ENCODE measurements around the gene ODAM. TPM values are rescaled to one million over a fixed set of nuclear protein-coding genes. Genes with fewer than 3 reads are reported as not detected.

Gene ODAM, protein sequence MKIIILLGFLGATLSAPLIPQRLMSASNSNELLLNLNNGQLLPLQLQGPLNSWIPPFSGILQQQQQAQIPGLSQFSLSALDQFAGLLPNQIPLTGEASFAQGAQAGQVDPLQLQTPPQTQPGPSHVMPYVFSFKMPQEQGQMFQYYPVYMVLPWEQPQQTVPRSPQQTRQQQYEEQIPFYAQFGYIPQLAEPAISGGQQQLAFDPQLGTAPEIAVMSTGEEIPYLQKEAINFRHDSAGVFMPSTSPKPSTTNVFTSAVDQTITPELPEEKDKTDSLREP
- total RNA-seq (not detected), polyA plus RNA-seq (under 1 TPM in 1 of 2 donors, not detected in 1; 0.03 TPM)
- long read RNA-seq, donor 1, result 0 reads
- long read RNA-seq, donor 2, result 0 reads
- long read RNA-seq, donor 3, result 0 reads

DNA sequence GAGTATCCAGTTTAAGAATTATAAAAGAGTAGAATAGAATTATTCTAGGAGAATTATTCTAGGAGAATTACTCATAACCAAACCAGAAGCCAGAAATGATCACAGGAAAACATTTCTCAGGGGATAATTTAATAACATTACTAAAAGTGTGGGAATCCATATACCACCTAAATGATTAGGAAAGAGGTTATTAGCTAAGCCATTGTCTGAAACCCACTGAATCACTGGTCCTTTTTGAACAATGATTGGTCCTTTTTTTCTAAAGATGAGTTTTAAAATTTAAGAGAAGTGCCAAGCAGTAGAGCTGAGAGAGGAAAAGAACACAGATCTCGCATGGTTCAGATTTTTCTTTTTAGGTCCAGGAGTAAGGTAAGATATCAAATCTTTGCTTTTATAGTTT is at the start of gene ODAM:
Gene ODAM, plus strand, starts transcription at position 301 of the 400 bp plus-strand sequence. CDS start 819 bp downstream, outside the sequence.
- Histone ChIP-seq H3K9me3 (peaks cover 0 to 3% (median 0%) of the 10 kb centered on the region in 11 donors), H3K27me3 (no peaks in the 10 kb centered on the region), H3K36me3 (no peaks in the 10 kb centered on the region), H3K4me3 (no peak within 1 kb of the TSS), H3K27ac (no peak within 1 kb of the TSS), H3K4me1 (no peaks in the 10 kb centered on the region)
- TF ChIP-seq, protein P1, sequence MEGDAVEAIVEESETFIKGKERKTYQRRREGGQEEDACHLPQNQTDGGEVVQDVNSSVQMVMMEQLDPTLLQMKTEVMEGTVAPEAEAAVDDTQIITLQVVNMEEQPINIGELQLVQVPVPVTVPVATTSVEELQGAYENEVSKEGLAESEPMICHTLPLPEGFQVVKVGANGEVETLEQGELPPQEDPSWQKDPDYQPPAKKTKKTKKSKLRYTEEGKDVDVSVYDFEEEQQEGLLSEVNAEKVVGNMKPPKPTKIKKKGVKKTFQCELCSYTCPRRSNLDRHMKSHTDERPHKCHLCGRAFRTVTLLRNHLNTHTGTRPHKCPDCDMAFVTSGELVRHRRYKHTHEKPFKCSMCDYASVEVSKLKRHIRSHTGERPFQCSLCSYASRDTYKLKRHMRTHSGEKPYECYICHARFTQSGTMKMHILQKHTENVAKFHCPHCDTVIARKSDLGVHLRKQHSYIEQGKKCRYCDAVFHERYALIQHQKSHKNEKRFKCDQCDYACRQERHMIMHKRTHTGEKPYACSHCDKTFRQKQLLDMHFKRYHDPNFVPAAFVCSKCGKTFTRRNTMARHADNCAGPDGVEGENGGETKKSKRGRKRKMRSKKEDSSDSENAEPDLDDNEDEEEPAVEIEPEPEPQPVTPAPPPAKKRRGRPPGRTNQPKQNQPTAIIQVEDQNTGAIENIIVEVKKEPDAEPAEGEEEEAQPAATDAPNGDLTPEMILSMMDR (IDR thresholded peaks at IDR 0.05), result no peak
- WGBS, 2 donors, result 85 to 86% methylated on average over 1 of the region's 1 CpG
- DNase-seq (no peak), ATAC-seq (no peak)
- intact Hi-C loops (cut with DNase I), result no loop called here

DNA sequence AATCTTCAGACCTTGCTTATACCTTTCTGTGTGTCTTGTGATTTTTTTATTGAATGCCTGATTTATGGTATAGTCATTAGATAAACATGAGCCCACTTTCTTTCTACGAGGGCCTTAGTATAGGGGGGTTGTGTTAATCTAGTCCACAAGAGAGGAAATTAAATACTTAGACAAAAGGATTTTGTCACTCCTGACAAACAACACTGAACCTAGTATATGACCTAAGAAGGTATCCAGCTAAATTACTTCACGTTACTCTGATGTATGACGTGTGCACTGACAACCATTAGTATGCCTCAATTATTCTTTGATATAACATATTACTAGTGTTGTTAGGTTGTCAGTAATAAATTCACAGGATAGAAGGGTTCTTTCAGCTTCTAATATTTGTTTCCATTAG is 44.3 kb upstream of the ODAM start:
- TF ChIP-seq, protein P1 (IDR thresholded peaks at IDR 0.05), result no peak
- no peaks in the 10 kb centered on the region for H3K27me3 ChIP-seq
- no peak overlapping the region for H3K4me3 ChIP-seq

DNA sequence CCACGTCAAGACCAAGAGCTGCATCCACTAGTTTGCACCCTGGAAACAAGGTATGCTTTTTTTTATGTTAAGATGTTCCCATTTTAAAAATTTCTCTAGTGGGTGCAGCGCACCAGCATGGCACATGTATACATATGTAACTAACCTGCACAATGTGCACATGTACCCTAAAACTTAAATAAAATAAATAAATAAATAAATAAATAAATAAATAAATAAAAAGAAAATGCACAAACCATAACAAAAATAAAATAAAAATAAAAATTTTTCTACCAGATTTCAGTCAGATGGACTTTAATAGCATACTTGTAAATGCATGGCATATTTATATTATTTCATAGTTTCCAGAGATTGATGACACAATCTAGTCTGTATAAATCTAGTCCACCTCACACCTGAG is 43.4 kb upstream of the ODAM start:
- ATAC-seq (no peak), DNase-seq (no peak)
- H3K36me3 ChIP-seq, result no peaks in the 10 kb centered on the region
- no peaks in the 10 kb centered on the region for H3K4me1 ChIP-seq
- H3K27me3 ChIP-seq, result no peaks in the 10 kb centered on the region
- H3K4me3 ChIP-seq, result no peak overlapping the region
- 85 to 89% methylated on average over 2 of the region's 2 CpGs for WGBS, 2 donors
- TF ChIP-seq, protein P1 (IDR thresholded peaks at IDR 0.05), result no peak
- H3K27ac ChIP-seq, result no peak overlapping the region
- intact Hi-C loops (cut with DNase I), result no loop called here
- H3K9me3 ChIP-seq, result peaks cover 0 to 4% (median 0%) of the 10 kb centered on the region in 11 donors

More for the DNA sequence above, 44.3 kb upstream of the ODAM start:
- H3K27ac ChIP-seq, result no peak overlapping the region
- intact Hi-C loops (cut with DNase I), result no loop called here
- peaks cover 0 to 4% (median 0%) of the 10 kb centered on the region in 11 donors for H3K9me3 ChIP-seq
- ATAC-seq, result no peak
- no peaks in the 10 kb centered on the region for H3K36me3 ChIP-seq
- no peaks in the 10 kb centered on the region for H3K4me1 ChIP-seq
- DNase-seq, result no peak
- WGBS, 2 donors, result 66 to 72% methylated on average over 3 of the region's 3 CpGs

DNA sequence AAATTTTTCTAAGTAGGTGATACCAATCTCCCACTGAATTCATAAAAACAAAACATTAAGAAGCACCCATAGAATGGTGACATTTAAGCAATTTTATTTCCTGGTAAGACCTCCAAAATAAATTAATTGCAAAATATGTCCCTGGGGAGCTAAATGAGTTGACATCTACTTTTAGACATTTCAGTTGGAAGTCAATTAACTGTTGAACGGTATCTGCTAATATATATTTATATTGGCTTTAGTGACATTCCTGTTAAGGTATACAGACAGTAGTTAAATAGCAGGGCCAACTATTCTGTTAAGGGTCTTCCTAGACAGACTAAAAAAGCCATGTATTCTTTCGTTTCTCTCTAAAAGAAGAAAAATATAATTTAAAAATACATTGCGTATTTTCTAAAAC is 41.6 kb upstream of the ODAM start, which contains the start of gene PRR27:
Gene PRR27, plus strand, starts transcription at position 301 of the 400 bp plus-strand sequence. CDS start 139 bp downstream, outside the sequence.
- TF ChIP-seq, protein P1 (IDR thresholded peaks at IDR 0.05), result no peak
- H3K4me1 ChIP-seq, result no peaks in the 10 kb centered on the region
- peaks cover 0 to 4% (median 0%) of the 10 kb centered on the region in 11 donors for H3K9me3 ChIP-seq
- H3K36me3 ChIP-seq, result no peaks in the 10 kb centered on the region
- no peak for DNase-seq
- no peak within 1 kb of the TSS for H3K27ac ChIP-seq
- H3K27me3 ChIP-seq, result no peaks in the 10 kb centered on the region
- no peak within 1 kb of the TSS for H3K4me3 ChIP-seq
- ATAC-seq, result no peak
- intact Hi-C loops (cut with DNase I), result no loop called here
- WGBS, 2 donors, result 81 to 84% methylated on average over 3 of the region's 3 CpGs

Measured in heart right ventricle (tissue), 16 donors.